T-helper 1 cell treated with Interleukin-12 subunit alpha and Interleukin-12 subunit beta and Interleukin-4 antibody, amounts not matched to agents 30 ng/mL and 1 ng/mL, for 36 hours (primary cell): ENCODE results near the gene RHAG. TPM values are rescaled to one million over a fixed set of nuclear protein-coding genes. Genes with fewer than 3 reads are reported as not detected.
"Not testable (repeated sequence)": the region's sequence is repeated elsewhere in the genome, so short reads cannot be mapped to it uniquely, and the experiment has no call there.

Source experiments
- intact Hi-C: fragments of 100-400 bp; cut with micrococcal nuclease; formaldehyde crosslinking; loops from one replicate; pipeline ENCODE4 v1.15.1; 2024
- total RNA-seq: library from RNA; stranded (reverse); gene quantifications from 2 replicates; pipeline ENCODE4 v1.2.3, GENCODE V29; 2022

The RHAG gene
- not detected in 2 replicates for total RNA-seq

DNA sequence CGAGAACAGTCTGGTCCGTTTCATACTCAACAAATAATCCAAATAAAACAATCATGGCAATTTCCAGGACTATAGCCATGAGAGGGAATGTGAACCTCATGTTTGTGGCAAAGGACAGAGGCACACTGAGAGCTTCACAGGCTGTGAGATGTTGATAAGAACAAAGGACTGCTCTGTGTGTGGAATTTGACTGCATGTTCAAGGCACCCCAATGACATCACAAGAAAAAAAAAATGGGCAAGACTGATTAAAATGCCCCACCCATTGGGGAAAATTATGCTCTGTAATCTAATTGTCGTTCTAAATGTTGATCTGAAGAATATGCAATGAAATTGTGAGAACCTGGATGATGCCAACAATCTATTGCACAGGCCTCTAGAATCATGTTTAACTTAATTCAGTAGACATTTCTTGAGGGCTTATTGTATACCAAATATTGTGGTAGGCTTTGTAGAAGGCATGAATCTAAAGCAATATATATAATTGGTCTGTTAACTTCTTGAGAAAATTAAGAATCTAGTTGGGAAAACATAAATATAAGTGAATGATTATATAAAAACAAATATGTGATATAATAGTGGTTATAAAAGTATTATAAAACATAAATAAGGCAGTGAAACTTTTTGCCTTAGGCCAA lies at the start of gene RHAG:
RHAG (minus strand) TSS at position 127 of the 637 bp plus-strand sequence; CDS start at position 100, 27 bp downstream.
- intact Hi-C loops = no loop called here

DNA sequence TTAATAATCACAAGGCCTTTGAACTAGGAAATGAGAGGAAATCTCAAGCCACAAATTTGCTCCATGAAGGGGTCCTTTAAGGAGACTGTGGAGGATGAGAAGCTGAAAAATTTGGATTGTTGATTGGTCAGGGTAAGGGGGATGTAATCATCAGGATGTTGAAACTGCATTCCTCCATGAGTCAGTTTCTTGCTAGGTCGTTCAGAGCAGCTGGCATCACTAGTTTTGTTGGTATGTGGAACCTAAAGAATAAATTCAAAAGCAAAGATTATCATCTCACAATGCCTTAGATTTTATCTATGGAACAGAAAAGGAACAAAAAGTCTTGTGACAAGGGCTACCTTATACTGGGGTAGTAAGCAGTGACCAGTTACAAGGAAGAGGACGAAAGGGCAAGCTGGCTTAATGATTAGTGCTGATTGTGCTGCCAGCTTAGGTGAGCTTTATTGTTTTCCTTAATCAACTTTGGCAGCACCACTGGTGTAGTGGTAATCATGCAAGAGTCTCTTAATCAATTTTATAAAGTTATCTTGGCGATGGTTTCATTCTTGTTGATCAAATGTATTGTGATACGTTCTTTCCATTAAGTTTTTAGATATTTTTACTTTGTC lies 40.1 kb upstream of the RHAG start:
- intact Hi-C loops = no loop called here

- intact Hi-C loops = no loop called here
Observed at GRCh38 chr6:49675816-49676215, 39.2 kb upstream of the RHAG start.

DNA sequence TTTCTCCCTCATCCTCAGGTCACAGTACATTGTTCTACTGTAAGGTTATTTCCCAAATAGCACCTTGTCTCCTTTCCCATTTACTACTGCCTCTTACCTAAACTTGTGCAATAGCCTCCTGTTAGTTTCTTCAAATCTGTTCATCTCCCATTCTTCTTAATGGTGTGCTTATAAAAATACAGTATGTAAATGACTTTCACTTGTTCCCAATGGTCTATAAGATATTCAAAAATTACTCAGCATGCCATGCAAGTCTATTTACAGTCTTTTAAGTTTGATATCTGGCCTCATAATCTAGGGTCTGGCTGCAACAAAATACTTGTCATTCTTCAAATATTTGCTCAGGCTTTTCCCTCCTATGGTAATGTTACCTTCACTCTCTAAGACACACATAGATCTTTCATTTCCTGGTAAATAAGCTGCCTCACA lies 31.5 kb upstream of the RHAG start:
- intact Hi-C loops = no loop called here

DNA sequence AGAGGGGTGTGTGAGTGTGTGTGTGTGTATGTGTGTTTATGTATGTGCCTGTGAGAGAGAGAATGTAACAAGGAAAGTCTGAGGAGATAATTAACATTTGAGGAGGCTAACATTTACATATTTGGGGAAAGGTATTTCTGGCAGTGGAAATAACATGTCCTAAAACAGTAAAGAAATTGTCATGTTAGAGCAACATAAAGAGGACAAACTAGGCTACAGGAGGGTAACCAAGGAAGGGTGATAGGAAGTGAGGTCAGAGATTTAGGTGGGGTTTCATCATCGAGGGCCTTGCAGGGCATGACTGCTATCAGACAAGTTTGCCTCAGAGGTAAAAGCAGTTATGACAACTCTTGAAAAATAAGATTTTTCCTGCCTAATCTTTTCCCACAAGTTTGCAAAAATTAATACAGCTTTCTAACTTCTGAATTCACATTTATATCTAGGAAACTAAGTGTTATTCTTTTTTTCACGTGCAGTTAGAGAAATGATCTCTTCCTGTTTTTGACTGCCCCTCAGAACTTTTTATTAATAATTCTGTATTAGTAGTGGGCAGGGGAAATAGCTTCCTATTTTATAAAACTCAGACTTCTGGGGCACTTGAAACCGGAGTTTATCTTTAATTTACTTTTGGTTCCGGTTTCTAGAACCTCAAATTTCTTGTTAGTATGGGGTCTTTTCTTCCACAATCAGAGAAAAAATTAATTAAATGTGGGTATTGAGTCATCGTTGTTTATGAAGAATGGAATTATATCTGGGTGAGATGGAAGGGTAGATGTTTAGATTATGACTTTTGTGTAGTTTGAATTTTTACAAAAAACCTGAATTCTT lies 30.5 kb upstream of the RHAG start:
- intact Hi-C loops = no loop called here

DNA sequence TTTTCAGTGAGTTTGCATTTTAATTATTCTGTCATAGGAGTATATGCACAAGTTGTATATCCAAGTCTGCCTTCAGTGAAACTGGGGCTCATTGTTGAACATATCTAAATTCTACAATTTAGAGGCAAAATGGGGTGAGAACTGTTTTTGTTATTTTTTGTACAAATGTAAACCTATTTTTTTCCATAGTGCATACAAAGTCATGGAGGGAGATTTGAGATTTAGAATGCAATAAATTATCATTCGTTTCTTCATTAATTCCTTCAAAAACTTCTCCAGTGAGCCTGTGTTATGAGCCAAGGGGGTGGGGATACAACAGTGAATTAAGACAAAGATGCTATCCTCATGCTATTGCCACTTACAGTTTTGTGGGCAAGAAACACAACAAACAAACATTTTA lies 29.8 kb upstream of the RHAG start:
- intact Hi-C loops = no loop called here

GRCh38 chr6:49664817-49665216 lies 28.2 kb upstream of the RHAG start:
- intact Hi-C loops = no loop called here

DNA sequence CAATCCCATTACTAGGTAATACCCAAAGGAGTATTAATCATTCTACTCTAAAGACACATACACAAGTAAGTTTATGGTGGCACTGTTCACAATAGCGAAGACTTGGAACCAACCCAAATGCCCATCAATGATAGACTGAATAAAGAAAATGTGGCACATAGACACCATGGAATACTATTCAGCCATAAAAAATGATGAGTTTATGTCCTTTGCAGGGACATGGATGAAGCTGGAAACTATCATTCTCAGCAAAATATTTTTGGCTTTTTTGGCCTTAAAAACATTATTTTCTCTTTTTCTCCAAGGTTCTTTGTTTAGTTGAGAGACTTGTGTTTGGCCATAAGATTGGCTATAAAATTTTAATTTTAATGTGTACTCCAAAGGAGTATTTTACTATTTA lies 27.4 kb upstream of the RHAG start:
- intact Hi-C loops = not testable (repeated sequence)

GRCh38 chr6:49662892-49663261 lies 26.2 kb upstream of the RHAG start:
- intact Hi-C loops = no loop called here

GRCh38 chr6:49662231-49662891 lies 25.7 kb upstream of the RHAG start:
- intact Hi-C loops = no loop called here

- intact Hi-C loops = no loop called here
Observed at GRCh38 chr6:49653942-49654341, 17.3 kb upstream of the RHAG start.

GRCh38 chr6:49653438-49653837 lies 16.8 kb upstream of the RHAG start:
- intact Hi-C loops = no loop called here

GRCh38 chr6:49651239-49651638 lies 14.6 kb upstream of the RHAG start:
- intact Hi-C loops = no loop called here

DNA sequence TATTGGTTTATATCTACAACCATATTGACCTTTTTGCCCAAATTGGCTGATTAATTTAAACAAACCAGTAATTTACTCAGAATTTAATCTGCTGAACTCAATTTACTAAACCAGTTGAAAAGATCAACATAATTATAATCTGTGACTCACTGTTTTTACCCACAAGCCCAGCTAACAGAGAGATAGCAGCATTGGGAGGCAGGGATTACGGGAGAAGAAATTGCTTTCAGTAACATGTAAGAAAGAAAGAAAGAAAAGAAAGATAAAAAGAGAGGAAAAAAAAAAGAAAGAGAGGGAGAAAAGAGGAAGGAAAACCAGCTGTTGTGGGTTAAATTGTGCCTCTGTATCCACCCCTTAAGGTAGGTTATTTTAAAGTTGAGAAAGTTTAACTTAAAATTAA lies 13.3 kb upstream of the RHAG start:
- intact Hi-C loops = no loop called here

GRCh38 chr6:49648036-49648435 lies 11.4 kb upstream of the RHAG start:
- intact Hi-C loops = no loop called here

DNA sequence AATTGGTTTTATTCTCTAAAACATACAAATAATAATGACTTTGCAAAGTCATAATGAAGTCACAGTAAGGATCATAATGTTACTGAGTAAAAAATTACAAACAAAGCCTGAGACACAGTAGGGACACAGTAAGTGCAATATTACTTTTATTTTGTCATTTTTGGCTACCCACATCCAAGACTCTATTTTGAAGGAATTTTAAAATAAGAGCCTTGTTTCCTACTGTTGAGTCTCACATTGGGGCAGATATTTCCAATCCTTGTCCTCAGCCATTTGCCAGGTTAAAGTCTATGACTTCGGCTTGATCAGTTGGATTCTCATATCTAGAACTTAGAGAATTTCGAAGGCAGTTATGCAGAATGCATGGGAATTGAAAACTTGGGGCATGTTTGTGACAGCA lies 10.8 kb upstream of the RHAG start:
- intact Hi-C loops = no loop called here

GRCh38 chr6:49646942-49647341 lies 10.3 kb upstream of the RHAG start:
- intact Hi-C loops = no loop called here

GRCh38 chr6:49646130-49646824 lies 9.6 kb upstream of the RHAG start:
- intact Hi-C loops = no loop called here

DNA sequence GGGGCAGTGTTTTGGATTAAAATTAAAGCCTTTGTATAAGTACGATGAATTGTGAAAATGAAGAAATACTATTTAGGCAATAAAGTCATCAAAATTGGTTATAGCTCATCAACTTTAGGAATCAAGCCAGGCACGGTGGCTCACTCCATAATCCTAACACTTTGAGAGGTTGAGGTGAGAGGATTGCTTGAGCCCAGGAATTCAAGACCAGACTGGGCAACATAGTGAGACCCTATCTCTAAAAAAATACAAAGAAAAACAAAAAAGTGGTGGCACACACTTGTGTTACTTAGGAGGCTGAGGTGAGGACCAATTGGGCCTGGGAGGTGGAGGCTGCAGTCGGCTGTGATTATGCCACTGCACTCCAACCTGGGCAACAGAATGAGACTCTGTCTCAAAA lies 8.5 kb upstream of the RHAG start:
- intact Hi-C loops = no loop called here

- intact Hi-C loops = no loop called here
Observed at GRCh38 chr6:49639177-49639817, 2.7 kb upstream of the RHAG start.

GRCh38 chr6:49637350-49637731 lies 702 bp upstream of the RHAG start:
- intact Hi-C loops = no loop called here
